GM12878 (cell line): ENCODE data around the gene ABHD18. TPM values are rescaled to one million over a fixed set of nuclear protein-coding genes. Genes with fewer than 3 reads are reported as not detected.

Experiments
- CBFB ChIP-seq: IDR thresholded peaks from 2 replicates; pipeline ENCODE4 v1.6.1; 2016; ENCODE audit warnings: antibody characterized with exemption, low read depth
- CHD4 ChIP-seq: fragments of 200-600 bp; sonication (generic); IDR thresholded peaks from 2 replicates; pipeline ENCODE4 v1.6.1; 2016; ENCODE audit warnings: mild to moderate bottlenecking
- CREM ChIP-seq: IDR thresholded peaks from 2 replicates; pipeline ENCODE4 v1.6.1; 2014; ENCODE audit warnings: antibody characterized with exemption, low read depth
- E2F4 ChIP-seq: IDR thresholded peaks from 2 replicates; pipeline ENCODE4 v1.6.1; 2012; ENCODE audit warnings: low read depth, low read length, improper control_type of control experiment
- EED ChIP-seq: sonication (generic); IDR thresholded peaks from 2 replicates; pipeline ENCODE4 v1.6.1; 2016; ENCODE audit warnings: antibody characterized with exemption, low read depth
- ELK1 ChIP-seq: IDR thresholded peaks from 2 replicates; pipeline ENCODE4 v1.6.1; 2012; ENCODE audit warnings: low read depth, low read length, improper control_type of control experiment
- IRF3 ChIP-seq: fragments of 450-650 bp; IDR thresholded peaks from 2 replicates; pipeline ENCODE4 v1.6.1; 2014; ENCODE audit warnings: mild to moderate bottlenecking
- JUND ChIP-seq: IDR thresholded peaks from 2 replicates; pipeline ENCODE4 v1.6.1; 2012; ENCODE audit warnings: low read depth, mild to moderate bottlenecking, low read length, improper control_type of control experiment, moderate library complexity
- MTA3 ChIP-seq: IDR thresholded peaks from 2 replicates; pipeline ENCODE4 v1.6.1; 2012; ENCODE audit warnings: low read length, inconsistent platforms, borderline replicate concordance
- NR2C1 ChIP-seq: fragments of 450-650 bp; IDR thresholded peaks from 2 replicates; pipeline ENCODE4 v1.6.1; 2017; ENCODE audit warnings: antibody characterized with exemption, mild to moderate bottlenecking, moderate library complexity
- NR2F1 ChIP-seq: fragments of 450-650 bp; conservative IDR thresholded peaks from 2 replicates; pipeline ENCODE4 v1.6.1; 2017; ENCODE audit warnings: mild to moderate bottlenecking
- POLR2A ChIP-seq: IDR thresholded peaks from 2 replicates; pipeline ENCODE4 v1.6.1; 2011; ENCODE audit warnings: low read depth, mild to moderate bottlenecking, low read length
- POLR2AphosphoS2 ChIP-seq: IDR thresholded peaks from 2 replicates; pipeline ENCODE4 v1.6.1; 2011; ENCODE audit warnings: low read depth, mild to moderate bottlenecking, low read length, improper control_type of control experiment, moderate library complexity
- RCOR1 ChIP-seq: conservative IDR thresholded peaks from 2 replicates; pipeline ENCODE4 v1.6.1; 2012; ENCODE audit warnings: low read depth, low read length, improper control_type of control experiment
- REST ChIP-seq: IDR thresholded peaks from 2 replicates; pipeline ENCODE4 v1.6.1; 2012; ENCODE audit warnings: mild to moderate bottlenecking, low read depth, low read length
- SUPT20H ChIP-seq: IDR thresholded peaks from 2 replicates; pipeline ENCODE4 v1.6.1; 2011; ENCODE audit warnings: low read depth, mild to moderate bottlenecking, low read length, moderate library complexity, borderline replicate concordance; ENCODE audit not compliant: control insufficient read depth
- TAF1 ChIP-seq: IDR thresholded peaks from 2 replicates; pipeline ENCODE4 v1.6.1; 2011; ENCODE audit warnings: mild to moderate bottlenecking, low read depth, low read length, borderline replicate concordance
- TCF12 ChIP-seq: IDR thresholded peaks from 2 replicates; pipeline ENCODE4 v1.6.1; 2011; ENCODE audit warnings: low read depth, mild to moderate bottlenecking, low read length
- USF1 ChIP-seq: IDR thresholded peaks from 2 replicates; pipeline ENCODE4 v1.6.1; 2011; ENCODE audit warnings: borderline replicate concordance, low read depth, mild to moderate bottlenecking, moderate library complexity, mixed read lengths, low read length; ENCODE audit not compliant: insufficient read depth; ENCODE audit errors: extremely low read length
- polyA plus RNA-seq, 11 experiments: library from polyadenylated mRNA; depleted of rRNA in 4 of 11; unstranded in 6 of 11; stranded (reverse) in 5 of 11; fragments of >200 nt; fragmentation: Nextera tagmentation in 4 of 11; fragmentation: Illumina TruSeq in 1 of 11; extraction: Ambion mirVana in 4 of 11; extraction: Trizol in 1 of 11; gene quantifications; 1 replicate in 1 of 11; 2 replicates in 10 of 11; pipeline versions ENCODE4 v1.2.1 to v1.2.3, GENCODE V29; 2011 to 2016; ENCODE audit warnings: inconsistent platforms in 2 of 11, missing spikeins in 2 of 11, low read depth in 1 of 11
- total RNA-seq, 4 experiments: library from RNA; depleted of rRNA in 3 of 4; stranded (reverse); fragments of >200 nt in 3 of 4; fragmentation: Illumina TruSeq in 1 of 4; extraction: Trizol in 1 of 4; gene quantifications; 2 replicates each; pipeline versions ENCODE4 v1.2.1 to v1.2.3, GENCODE V29; 2013 to 2021

The ABHD18 gene
- total and polyA plus RNA-seq, 10 of the 15 experiments (the other 5 are each of a cell fraction or from before 2014, with no cell fraction given): 3.4 to 13.5 (median 9.6) TPM

GRCh38 chr4:127965062-127965802, at the start of gene ABHD18, which contains the start of gene MFSD8 (continued):
- TF ChIP-seq USF1 (peak; percentile 67), NR2C1 (peak; percentile 93), EED (no peak; the same call in 1 of the 2 replicates), POLR2A (peak; percentile 88), SUPT20H (no peak), CREM (peak; percentile 66), RCOR1 (peak; percentile 76), POLR2AphosphoS2 (peak; percentile 13; the same call in 1 of the 2 replicates), NR2F1 (peak; percentile 99), ELK1 (0 out of 2 replicates have a peak, but pooled peaks have one; percentile 11), CBFB (peak; percentile 86; the same call in 1 of the 2 replicates), TCF12 (peak; percentile 20; the same call in 1 of the 2 replicates), IRF3 (no peak), E2F4 (0 out of 2 replicates have a peak, but pooled peaks have one; percentile 4), MTA3 (no peak; the same call in 1 of the 2 replicates), TAF1 (peak; percentile 79), CHD4 (no peak), JUND (no peak), REST (0 out of 2 replicates have a peak, but pooled peaks have one; percentile 28)
